Coronary artery (tissue), 2 donors: ENCODE results near the gene MRPL43.

Source experiments
- DNase-seq: peaks from one replicate; pipeline ENCODE4 v3.0.0-alpha.2; 2017; ENCODE audit warnings: low spot score
- H3K27ac ChIP-seq, 2 donors: fragments of 200-600 bp; sonication (generic); one replicate each; pipeline ENCODE4 v1.5.1; 2016 to 2019
- H3K4me3 ChIP-seq: fragments of 200-600 bp; sonication (generic); 2 replicates; pipeline ENCODE4 v1.5.1; 2016; ENCODE audit warnings: mild to moderate bottlenecking, moderate library complexity
- CTCF ChIP-seq: fragments of 200-600 bp; sonication (generic); IDR thresholded peaks from one replicate; pipeline ENCODE4 v1.5.1; 2019; ENCODE audit warnings: antibody characterized with exemption

The MRPL43 gene

GRCh38 chr10:101031796-101032636 is 44.7 kb upstream of the MRPL43 start:
- peak overlapping the region; percentile 95 to 100 for H3K27ac ChIP-seq
- peak overlapping the region; percentile 76 for H3K4me3 ChIP-seq
- DNase-seq, result peak; percentile 90
- TF ChIP-seq CTCF, result no peak

DNA sequence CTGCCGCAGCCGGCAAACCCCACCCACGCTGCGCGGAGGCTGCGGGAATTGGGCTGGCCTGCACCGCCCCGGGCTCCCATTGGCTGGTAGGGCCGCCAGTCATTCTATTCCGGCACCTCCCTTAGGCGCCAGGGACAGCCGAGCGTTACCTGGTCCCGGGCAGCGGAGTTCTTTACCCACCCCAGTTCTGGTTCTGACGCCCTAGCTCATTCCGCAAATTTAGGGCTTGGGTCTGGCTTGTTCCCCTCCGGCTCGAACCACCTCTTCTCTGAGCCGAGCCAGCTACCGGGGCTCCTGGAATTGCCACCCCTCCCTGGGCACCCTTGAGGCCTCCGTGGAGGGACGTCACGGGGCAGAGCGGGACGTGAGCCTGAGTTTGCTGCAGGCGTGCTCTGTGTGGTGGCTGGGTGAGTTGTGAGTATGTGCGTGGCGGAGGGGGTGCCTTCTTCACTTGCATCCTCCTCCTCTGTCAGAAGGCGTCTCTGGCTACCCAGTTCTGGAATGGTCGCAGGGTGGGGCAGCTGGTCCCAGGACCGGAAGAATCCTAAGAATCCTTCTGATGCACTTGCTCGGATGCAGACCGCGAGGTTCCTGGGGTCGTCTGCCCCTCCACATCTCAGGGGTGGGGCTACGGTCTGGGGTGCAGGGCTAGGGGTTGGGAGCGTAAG is 44.0 kb upstream of the MRPL43 start, which contains the start of the genes PDZD7 and SFXN3:
Gene PDZD7, minus strand, starts transcription at position 2 of the 668 bp plus-strand sequence. CDS start 910 bp downstream, outside the sequence.
Gene SFXN3, plus strand, starts transcription at position 107 of the 668 bp plus-strand sequence. CDS start 3,461 bp downstream, outside the sequence.
- no peak for TF ChIP-seq CTCF
- peak within 1 kb of the TSS; percentile 76 for H3K4me3 ChIP-seq
- peak; percentile 94 for DNase-seq
- peak within 1 kb of the TSS; percentile 95 to 100 for H3K27ac ChIP-seq

GRCh38 chr10:101030496-101031127 is 43.3 kb upstream of the MRPL43 start:
- no peak for TF ChIP-seq CTCF
- H3K4me3 ChIP-seq, result peak overlapping the region; percentile 76
- no peak for DNase-seq
- peak overlapping the region; percentile 95 to 100 for H3K27ac ChIP-seq

DNA sequence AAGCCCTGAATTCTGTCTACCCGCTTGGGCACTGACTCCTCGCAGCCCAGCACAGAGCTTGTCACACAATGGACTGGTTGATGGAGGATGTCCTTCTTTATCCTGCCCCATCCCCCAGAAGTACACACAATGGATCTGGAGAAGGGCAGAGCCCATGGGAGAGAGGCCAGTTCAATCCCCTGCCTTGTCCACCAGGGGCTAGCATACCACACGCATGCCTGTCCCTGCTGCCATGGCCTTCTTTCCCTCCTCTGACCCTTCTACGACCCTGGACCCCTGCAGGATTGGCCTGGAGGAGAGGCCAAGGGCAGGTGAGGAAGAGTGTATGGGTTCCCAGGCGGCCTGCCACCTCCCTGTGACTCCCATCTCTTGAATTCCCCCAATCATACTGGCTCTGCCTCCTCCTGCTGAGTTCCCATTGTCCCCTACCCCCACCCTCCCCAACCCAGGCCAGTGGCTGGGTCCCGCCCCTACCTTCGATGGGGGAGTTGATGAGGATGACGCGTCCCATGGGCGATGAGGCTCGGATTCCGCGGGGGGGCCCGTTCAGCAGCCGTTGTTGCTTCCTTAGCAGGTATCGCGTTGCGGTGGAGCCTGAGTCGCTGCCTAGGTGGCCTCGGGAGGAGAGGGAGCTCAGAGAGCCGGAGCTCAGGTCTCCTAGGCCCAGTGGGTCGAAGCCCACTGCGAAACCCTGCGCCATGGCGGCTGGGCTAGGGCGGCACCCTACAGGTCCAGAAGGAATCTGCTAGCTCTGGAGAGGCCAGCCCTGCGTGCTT is 42.4 kb upstream of the MRPL43 start:
- H3K27ac ChIP-seq, result no peak overlapping the region
- no peak overlapping the region for H3K4me3 ChIP-seq
- no peak for DNase-seq
- no peak for TF ChIP-seq CTCF

GRCh38 chr10:101028446-101029337 is 41.4 kb upstream of the MRPL43 start:
- no peak for DNase-seq
- TF ChIP-seq CTCF, result no peak
- Histone ChIP-seq H3K4me3 (no peak overlapping the region), H3K27ac (no peak overlapping the region)
